HG03457 (cell line): ENCODE measurements around the gene CEBPE.

Source experiments
- ATAC-seq: cut with Tn5 transposase; IDR thresholded peaks from one replicate; pipeline ENCODE4 v1.9.1; 2021; ENCODE audit warnings: moderate number of reproducible peaks; ENCODE audit not compliant: unreplicated experiment

The CEBPE gene

GRCh38 chr14:23118506-23119362 is at the start of gene CEBPE:
TSS of gene CEBPE (minus strand) at chr14:23119255. CDS start at chr14:23119091, 164 bp downstream.
- no peak for ATAC-seq

DNA sequence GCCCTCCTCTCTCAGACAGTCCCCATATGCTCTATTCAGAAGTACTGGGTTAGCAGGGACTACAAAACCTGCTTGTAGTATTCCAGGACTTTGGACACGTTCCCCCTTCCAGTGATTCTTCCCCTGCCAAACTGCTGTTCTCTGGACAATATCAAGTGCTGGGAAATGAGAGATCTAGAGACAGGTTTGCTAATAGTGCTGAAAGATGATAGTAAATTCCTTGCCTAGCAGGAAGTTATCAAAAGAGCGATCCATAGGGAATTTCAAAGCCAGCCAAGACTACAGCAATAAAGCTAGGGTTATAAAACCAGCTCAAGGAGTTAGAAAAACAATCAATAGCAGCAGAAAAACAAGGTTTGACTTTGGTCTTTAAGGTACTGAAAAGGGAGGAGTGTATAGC is 49.2 kb upstream of the CEBPE start:
- ATAC-seq, result no peak

GRCh38 chr14:23167116-23167847 is 48.2 kb upstream of the CEBPE start:
- ATAC-seq, result no peak

- no peak for ATAC-seq
Measured at GRCh38 chr14:23164949-23165348, 45.9 kb upstream of the CEBPE start.

GRCh38 chr14:23164250-23164649 is 45.2 kb upstream of the CEBPE start:
- ATAC-seq, result no peak

GRCh38 chr14:23163830-23164229 is 44.8 kb upstream of the CEBPE start:
- no peak for ATAC-seq

- no peak for ATAC-seq
Measured at GRCh38 chr14:23162800-23163199, 43.7 kb upstream of the CEBPE start.

- ATAC-seq, result no peak
Measured at GRCh38 chr14:23162005-23162404, 43.0 kb upstream of the CEBPE start.

GRCh38 chr14:23160924-23161522 is 42.0 kb upstream of the CEBPE start:
- no peak for ATAC-seq

DNA sequence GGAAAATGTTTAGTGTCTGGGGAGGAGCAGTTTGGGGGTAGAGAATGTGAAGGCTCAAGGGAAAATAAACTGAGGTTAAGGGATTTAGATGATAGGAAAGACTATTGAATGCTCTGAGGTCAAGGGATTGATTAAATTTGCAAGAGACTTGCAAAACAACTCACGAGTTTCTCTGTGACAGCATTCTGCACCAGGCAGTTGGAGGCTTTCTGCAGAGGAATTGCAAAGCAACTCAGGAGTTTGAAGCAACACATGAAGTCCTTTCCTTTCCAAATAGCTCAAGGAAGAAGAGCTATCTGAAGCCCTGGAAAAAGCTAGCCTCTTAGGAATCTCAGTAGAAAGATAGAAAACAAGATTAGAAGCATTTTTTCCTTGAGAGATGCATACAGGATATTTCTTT is 40.5 kb upstream of the CEBPE start:
- ATAC-seq, result no peak

- ATAC-seq, result no peak
Measured at GRCh38 chr14:23158779-23159178, 39.7 kb upstream of the CEBPE start.

DNA sequence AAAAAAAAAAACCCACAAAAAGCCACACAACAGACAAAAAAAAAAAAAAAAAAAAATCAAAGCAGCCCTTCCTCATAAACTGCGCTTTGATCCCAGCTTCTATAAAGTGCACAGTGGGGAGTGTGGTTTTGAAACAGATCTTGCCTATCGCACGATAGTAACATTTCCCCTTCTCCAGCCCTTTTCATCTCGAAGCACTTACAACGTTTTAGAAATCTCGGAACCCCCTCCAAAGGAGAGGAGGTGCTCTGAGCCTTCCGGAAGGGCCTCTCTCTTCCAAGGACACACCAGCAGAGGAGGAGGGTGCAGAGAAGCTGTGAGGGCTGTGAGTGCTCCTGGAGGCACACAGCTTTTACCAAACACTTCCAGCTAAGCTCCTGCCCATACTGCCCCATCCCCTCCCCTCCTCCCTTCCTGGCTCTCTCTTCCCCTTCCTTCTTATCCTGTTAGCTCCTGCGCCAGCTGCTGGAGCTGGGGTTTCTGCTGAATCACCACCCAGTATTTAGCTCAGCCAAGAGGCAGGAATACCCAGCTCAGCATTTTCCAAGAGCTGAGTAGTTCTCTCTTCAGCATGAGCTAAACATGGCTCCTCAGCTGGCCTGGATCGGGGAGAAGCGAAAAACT is 36.0 kb upstream of the CEBPE start:
- ATAC-seq, result no peak

DNA sequence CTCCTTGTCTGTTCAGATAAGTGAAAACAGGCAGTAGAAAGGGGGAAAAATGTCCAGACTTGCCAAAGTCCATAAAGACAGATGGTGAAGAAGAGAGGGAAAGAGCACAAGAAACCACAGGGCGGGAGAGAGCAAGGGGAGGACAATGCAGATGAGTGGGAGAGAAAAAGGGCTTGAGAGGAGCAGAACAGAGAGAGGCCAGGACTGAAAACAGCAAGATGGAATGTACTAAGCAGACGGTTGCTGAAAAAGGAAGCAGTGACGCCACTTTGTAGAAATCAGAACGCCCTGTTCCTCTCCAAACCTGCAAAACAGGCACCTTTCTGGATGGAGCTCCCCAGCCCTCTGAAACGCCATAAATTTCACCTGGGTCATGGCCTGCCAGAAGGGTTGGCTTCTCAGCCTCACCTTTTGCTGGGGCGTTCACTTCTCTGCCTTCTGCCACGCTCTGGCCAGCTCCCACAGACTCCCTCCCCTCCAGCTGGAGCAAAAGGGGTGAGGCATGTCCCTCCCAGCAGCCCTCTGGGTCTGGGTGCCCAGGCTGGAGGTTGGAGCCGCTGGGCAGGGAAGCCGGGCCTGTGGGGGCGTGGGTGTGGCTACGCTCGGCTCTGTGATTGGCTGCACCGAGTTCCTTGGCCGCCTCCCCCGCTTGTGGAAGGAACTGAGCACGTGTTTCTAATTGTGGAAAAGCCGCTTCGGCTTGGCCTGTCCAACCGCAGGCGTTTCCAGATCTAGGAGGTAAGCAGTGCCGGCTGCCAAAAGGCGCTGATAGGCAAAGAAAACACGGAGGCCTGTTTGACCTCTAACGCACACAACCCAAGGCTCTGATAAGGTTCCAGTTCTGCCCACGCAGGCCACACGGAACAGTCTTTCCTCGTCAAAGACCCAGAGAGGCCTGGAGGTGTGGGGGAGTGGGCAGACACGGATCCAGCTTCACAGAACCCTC is 35.1 kb upstream of the CEBPE start:
- no peak for ATAC-seq

DNA sequence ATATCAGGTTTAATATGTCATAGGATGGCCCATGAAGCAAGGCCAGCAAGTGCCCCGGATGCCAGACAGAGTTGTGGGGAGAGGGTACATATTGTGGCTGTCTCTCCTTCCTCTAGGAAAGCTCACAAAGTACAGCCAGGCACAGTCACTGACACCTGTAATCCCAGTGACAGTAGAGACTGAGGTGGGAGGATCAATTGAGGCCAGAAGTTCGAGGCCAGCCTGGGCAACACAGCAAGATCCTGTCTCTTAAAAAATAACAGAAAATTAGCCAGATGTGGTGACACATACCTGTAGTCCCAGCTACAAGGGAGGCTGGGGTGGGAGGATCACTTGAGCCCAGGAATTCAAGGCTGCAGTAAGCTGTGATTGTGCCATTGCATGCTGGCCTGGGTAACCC is 32.3 kb upstream of the CEBPE start:
- no peak for ATAC-seq

DNA sequence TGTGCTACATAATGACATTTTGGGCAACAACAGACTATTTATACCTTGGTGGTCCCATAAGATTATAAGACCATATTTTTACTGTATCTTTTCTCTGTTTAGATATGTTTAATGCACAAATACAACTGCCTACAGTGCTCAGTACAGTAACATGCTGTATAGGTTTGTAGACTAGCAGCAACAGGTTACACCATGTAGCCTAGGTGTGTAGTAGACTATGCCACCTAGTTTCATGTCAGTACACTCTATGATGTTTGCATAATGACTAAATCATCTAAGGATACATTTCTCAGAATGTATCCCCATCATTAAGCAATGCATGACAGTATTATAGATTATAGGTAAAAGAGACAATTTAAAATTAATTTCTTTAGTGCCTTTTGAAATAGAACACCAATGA is 30.7 kb upstream of the CEBPE start:
- no peak for ATAC-seq

DNA sequence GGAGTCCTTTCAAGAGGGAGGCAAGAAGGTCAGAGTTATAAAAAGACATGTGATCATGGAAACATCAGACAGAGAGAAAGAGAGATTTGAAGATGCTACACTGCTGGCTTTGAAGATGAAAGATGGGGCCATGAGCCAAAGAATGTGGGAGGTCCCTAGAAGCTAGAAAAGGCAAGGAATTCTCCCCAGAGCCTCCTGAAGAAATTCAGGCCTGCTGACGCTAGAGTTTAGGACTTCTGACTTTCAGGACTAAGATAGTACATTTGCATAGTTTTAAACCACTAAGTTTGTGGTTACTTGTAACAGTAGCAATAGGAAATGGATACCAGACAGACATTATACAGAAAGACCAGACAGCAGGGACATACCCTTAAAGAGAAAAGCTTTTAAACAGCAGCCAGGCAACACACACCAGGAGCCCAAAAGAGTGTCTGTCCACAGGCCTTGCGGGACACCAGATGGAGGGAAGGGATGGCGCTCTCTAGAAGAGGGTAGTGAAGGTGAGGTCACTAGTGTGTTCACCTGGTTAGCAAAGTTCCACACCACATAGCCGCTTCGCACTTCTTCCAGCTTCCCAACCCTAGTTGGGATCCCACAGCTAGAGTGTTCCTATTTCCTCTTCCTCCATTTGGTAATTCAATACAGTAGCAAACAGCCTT is 29.7 kb upstream of the CEBPE start:
- no peak for ATAC-seq

GRCh38 chr14:23147676-23148075 is 28.6 kb upstream of the CEBPE start:
- ATAC-seq, result no peak

- no peak for ATAC-seq
Measured at GRCh38 chr14:23146980-23147379, 27.9 kb upstream of the CEBPE start.

GRCh38 chr14:23146351-23146910 is 27.4 kb upstream of the CEBPE start:
- no peak for ATAC-seq
